ENCODE measurements around the gene TCTN3.

TCTN3 gene

GRCh38 chr10:95693668-95694534, at the start of gene TCTN3 (continued):
- TF ChIP-seq HOXA7 (CRISPR knock-in tag; IDR thresholded peaks at IDR 0.05; ENCODE audit: borderline replicate concordance) (no peak), ZBTB26 (tag by site-specific recombination; optimal IDR thresholded peaks at IDR 0.05) (peak; percentile 49), ZNF561 (tag by site-specific recombination; IDR thresholded peaks at IDR 0.05; ENCODE audit: borderline replicate concordance) (0 out of 2 replicates have a peak, but pooled peaks have one; percentile 9), YY2 (tag by site-specific recombination; IDR thresholded peaks at IDR 0.05) (no peak), ZNF202 (tag by site-specific recombination; IDR thresholded peaks at IDR 0.05; ENCODE audit: borderline replicate concordance) (no peak), SP2 (tag by site-specific recombination; IDR thresholded peaks at IDR 0.05) (peak; percentile 99), BCL11A (tag by site-specific recombination; IDR thresholded peaks at IDR 0.05; ENCODE audit: low read depth) (no peak), WT1 (tag by site-specific recombination; IDR thresholded peaks at IDR 0.05) (no peak), ZBTB20 (tag by site-specific recombination; IDR thresholded peaks at IDR 0.05) (peak; percentile 84), ZNF777 (tag by site-specific recombination; IDR thresholded peaks at IDR 0.05; ENCODE audit: borderline replicate concordance) (no peak), ZBTB8A (tag by site-specific recombination; IDR thresholded peaks at IDR 0.05) (peak; percentile 72), KLF7 (tag by site-specific recombination; IDR thresholded peaks at IDR 0.05; ENCODE audit: borderline replicate concordance) (no peak), ZFP37 (tag by site-specific recombination; IDR thresholded peaks at IDR 0.05) (0 out of 2 replicates have a peak, but pooled peaks have one; percentile 7), ZNF175 (tag by site-specific recombination; IDR thresholded peaks at IDR 0.05) (no peak), ZNF148 (tag by site-specific recombination; IDR thresholded peaks at IDR 0.05; ENCODE audit: borderline replicate concordance) (no peak), ZNF391 (tag by site-specific recombination; IDR thresholded peaks at IDR 0.05; ENCODE audit: borderline replicate concordance, low read depth) (0 out of 2 replicates have a peak, but pooled peaks have one; percentile 36), ZNF571 (tag by site-specific recombination; IDR thresholded peaks at IDR 0.05) (no peak), ZNF624 (tag by site-specific recombination; IDR thresholded peaks at IDR 0.05) (no peak), ZNF785 (tag by site-specific recombination; IDR thresholded peaks at IDR 0.05) (no peak), ZNF704 (tag by site-specific recombination; IDR thresholded peaks at IDR 0.05) (no peak), ZBTB44 (tag by site-specific recombination; IDR thresholded peaks at IDR 0.05) (peak; percentile 69), EGR2 (tag by site-specific recombination; IDR thresholded peaks at IDR 0.05; ENCODE audit: low read depth) (peak; percentile 63), ZNF558 (tag by site-specific recombination; IDR thresholded peaks at IDR 0.05) (no peak), ZFP41 (tag by site-specific recombination; IDR thresholded peaks at IDR 0.05; ENCODE audit: borderline replicate concordance) (no peak), ZIC2 (tag by site-specific recombination; IDR thresholded peaks at IDR 0.05) (0 out of 2 replicates have a peak, but pooled peaks have one; percentile 13), ZNF645 (tag by site-specific recombination; IDR thresholded peaks at IDR 0.05) (no peak), ZNF155 (tag by site-specific recombination; IDR thresholded peaks at IDR 0.05) (no peak), ZFHX2 (tag by site-specific recombination; conservative IDR thresholded peaks at IDR 0.05) (peak; percentile 86), ZNF394 (tag by site-specific recombination; IDR thresholded peaks at IDR 0.05; ENCODE audit: borderline replicate concordance) (no peak), ZNF146 (tag by site-specific recombination; IDR thresholded peaks at IDR 0.05) (no peak), BCL6B (tag by site-specific recombination; IDR thresholded peaks at IDR 0.05) (no peak)

Measured in HEK293 (cell line).